Measurements from ENCODE around the gene SLC25A22.

SLC25A22 gene

GRCh38 chr11:770642-771616 is 27.2 kb downstream of the SLC25A22 start:
- no peaks in the 10 kb centered on the region for H3K27me3 Mint-ChIP-seq
- H3K9me3 Mint-ChIP-seq = no peaks in the 10 kb centered on the region
- H3K36me3 Mint-ChIP-seq = peaks cover 23% of the 10 kb centered on the region
- peaks cover 26% of the 10 kb centered on the region for H3K4me1 Mint-ChIP-seq
- ATAC-seq = no peak
- no peak overlapping the region for H3K27ac Mint-ChIP-seq
- no peak overlapping the region for H3K4me3 Mint-ChIP-seq

DNA sequence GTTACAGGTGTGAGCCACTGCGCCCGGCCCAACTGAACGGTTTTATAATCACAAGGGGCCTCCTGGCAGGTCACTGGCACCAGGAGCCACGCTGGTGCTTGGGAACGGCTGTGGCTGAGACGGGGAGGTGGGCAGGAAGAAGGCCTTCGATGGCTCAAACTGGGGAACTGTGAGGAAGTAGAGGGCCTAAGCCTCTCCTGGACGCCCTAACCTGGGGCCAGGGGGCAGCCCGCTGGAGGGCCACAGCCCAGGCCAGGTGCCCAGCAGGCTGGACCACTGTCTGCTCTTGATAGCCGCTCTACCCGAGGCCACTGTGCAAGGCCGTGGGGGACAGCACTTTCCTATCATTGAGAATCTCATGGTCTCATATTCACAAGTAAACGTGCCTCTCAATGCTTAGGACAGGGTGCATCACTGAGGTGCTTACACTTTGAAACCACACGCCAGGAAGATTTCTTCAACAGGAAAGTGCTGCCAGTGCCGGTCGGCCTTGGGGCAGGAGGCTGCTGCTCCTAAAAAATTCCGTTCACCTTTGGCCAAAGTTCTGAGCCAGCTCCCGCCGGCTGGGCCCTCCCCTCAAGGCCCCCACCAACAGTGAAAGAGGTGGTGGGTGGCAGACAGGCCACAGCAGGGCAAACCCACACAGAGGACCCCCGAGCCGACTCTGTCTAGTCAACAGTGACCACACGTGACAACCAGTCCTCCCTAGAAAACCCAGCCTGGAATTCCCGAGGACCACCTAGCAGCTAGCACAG is 28.0 kb downstream of the SLC25A22 start:
- H3K36me3 Mint-ChIP-seq = peaks cover 23% of the 10 kb centered on the region
- peaks cover 17% of the 10 kb centered on the region for H3K4me1 Mint-ChIP-seq
- H3K27me3 Mint-ChIP-seq = no peaks in the 10 kb centered on the region
- H3K27ac Mint-ChIP-seq = no peak overlapping the region
- no peak overlapping the region for H3K4me3 Mint-ChIP-seq
- no peaks in the 10 kb centered on the region for H3K9me3 Mint-ChIP-seq
- no peak for ATAC-seq

DNA sequence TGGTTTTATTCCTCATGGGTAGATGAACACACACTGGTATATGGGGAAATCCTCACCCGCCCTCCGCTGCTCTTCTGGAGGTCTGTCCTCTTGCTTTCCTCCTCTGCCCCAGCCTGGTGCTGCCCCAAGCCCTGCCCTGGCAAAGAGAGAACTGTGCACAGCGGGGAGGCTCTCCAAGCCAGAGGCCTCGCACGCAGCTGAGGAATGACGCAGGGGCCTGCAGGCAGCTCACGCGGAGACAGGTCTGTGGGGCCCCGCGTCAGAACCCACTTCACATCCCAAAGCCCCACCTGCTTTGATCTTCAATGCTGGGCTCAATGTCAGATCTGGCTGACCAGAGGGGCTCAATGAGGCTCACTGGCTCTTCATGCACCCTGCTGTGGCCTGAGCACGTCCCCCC is 30.8 kb downstream of the SLC25A22 start:
- peaks cover 27% of the 10 kb centered on the region for H3K36me3 Mint-ChIP-seq
- no peak overlapping the region for H3K27ac Mint-ChIP-seq
- H3K9me3 Mint-ChIP-seq = no peaks in the 10 kb centered on the region

GRCh38 chr11:766936-767210 is 31.2 kb downstream of the SLC25A22 start:
- no peaks in the 10 kb centered on the region for H3K27me3 Mint-ChIP-seq
- peaks cover 31% of the 10 kb centered on the region for H3K36me3 Mint-ChIP-seq
- ATAC-seq = no peak
- H3K4me3 Mint-ChIP-seq = no peak overlapping the region
- no peak overlapping the region for H3K27ac Mint-ChIP-seq
- no peaks in the 10 kb centered on the region for H3K9me3 Mint-ChIP-seq
- H3K4me1 Mint-ChIP-seq = no peaks in the 10 kb centered on the region

More for the DNA sequence above, 30.8 kb downstream of the SLC25A22 start:
- no peak for ATAC-seq
- H3K4me3 Mint-ChIP-seq = no peak overlapping the region
- H3K4me1 Mint-ChIP-seq = no peaks in the 10 kb centered on the region
- H3K27me3 Mint-ChIP-seq = no peaks in the 10 kb centered on the region

DNA sequence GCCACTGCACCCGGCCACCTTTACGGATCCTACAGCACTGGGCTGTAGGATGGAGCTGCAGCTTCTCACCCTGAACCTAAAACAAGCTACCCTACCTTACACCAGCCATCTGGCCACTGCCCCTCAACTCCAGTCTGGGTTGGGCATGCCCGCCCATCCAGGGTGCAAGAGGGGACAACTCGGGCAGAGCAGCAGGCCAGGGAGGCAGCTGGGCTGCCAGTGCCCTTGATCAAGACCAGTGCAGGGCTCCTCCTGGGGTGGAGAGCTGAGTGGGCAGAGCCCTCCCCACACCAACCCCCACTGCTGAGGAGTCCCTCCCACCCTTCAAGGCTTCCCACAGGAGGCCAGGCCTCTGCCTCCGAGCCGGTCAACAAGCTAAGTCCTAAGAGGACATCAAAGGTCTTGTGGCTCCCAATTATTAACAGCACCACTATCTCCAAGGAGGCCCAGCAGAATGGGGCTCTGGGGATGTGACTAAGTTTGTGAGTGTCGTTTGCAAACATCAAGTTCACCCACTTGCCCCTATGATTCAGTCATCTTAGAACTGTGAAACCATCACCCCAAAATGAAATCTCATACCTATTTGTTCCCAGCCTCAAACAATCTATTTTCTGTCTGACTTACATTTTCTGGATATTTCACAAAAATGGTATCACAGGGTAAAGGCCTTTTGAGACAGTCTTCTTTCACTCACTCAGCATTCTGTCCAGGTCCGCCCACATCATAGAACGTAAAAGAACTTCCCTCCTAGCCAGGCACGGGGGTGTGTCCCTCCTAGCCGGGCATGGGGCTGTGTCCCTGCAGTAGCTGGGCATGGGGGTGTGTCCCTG is 31.8 kb downstream of the SLC25A22 start:
- peaks cover 36% of the 10 kb centered on the region for H3K36me3 Mint-ChIP-seq
- H3K27me3 Mint-ChIP-seq = no peaks in the 10 kb centered on the region
- H3K9me3 Mint-ChIP-seq = no peaks in the 10 kb centered on the region
- no peaks in the 10 kb centered on the region for H3K4me1 Mint-ChIP-seq
- H3K27ac Mint-ChIP-seq = no peak overlapping the region
- ATAC-seq = no peak
- no peak overlapping the region for H3K4me3 Mint-ChIP-seq

DNA sequence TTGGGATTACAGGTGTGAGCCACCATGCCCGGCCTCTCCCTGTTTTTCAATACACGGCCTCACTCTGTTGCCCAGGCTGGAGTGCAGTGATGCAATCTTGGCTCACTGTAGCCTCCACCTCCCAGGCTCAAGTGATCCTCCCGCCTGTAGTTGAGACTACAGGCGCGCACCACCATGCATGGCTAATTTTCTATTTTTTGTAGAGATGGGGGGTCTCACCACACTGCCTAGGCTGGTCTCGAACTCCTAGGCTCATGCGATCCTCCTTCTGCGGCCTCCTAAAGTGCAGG is 32.3 kb downstream of the SLC25A22 start:
- Mint-ChIP-seq H3K4me1 (no peaks in the 10 kb centered on the region), H3K27me3 (no peaks in the 10 kb centered on the region), H3K27ac (no peak overlapping the region), H3K4me3 (no peak overlapping the region), H3K36me3 (peaks cover 33% of the 10 kb centered on the region), H3K9me3 (no peaks in the 10 kb centered on the region)
- no peak for ATAC-seq

DNA sequence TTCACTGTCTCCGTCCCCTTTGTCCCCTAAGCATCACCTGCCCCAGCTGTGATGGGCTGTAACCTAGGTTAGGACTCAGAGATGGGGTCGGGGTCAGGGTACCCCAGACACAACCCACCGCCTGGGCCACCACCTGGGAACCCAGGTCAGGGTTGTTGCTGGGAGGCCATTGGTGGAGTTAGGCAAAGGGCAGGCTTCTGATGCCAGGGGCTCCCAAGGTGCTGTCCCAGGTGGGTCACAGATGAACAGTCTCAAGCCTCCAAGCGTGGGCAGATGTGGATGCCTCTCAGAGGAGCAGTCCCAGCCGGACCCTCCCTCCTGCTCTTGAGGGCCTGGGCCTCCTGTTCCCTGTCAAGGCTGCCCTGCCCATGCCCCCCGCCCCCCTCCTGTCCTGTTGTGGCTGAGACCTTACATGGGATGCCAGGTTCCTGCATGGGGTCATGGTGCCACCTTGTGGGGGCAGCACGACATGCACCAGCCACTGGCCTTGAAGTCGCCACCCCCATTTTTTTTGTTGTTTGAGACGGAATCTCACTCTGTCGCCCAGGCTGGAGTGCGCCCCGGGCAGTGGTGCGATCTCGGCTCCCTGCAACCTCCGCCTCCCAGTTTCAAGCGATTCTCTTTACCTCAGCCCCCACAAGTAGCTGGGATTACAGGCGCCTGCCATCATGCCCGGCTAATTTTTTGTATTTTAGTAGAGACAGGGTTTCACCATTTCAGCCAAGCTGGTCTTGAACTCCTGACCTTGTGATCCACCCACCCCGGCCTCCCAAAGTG is 32.9 kb downstream of the SLC25A22 start:
- H3K4me3 Mint-ChIP-seq = no peak overlapping the region
- H3K27ac Mint-ChIP-seq = no peak overlapping the region
- H3K36me3 Mint-ChIP-seq = peaks cover 30% of the 10 kb centered on the region
- no peaks in the 10 kb centered on the region for H3K27me3 Mint-ChIP-seq
- peak; percentile 80 for ATAC-seq
- H3K4me1 Mint-ChIP-seq = no peaks in the 10 kb centered on the region
- no peaks in the 10 kb centered on the region for H3K9me3 Mint-ChIP-seq

DNA sequence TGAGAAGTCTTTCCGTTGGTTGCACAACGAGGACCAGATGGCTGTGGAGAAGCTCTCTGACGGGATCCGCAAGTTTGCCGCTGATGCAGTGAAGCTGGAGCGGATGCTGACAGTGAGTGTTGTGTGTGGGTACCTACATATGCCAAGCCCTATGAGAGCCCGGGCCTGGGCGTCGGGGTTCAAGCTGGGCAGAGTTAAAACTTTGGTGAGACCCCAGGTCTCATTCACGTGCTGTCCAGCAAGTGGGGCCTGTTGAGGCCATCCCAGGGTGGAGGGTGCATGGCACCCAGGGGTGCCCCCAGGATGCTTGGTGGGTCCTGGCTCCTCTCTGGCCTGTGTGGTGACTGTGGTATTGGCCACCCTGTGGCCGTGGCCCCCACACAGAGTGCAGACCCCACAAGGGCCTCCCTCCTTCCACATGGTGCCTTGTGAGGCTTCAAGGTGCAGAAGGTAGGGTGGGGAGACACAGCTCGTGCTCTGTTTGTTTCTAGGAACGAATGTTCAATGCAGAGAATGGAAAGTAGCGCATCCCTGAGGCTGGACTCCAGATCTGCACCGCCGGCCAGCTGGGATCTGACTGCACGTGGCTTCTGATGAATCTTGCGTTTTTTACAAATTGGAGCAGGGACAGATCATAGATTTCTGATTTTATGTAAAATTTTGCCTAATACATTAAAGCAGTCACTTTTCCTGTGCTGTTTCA is 33.6 kb downstream of the SLC25A22 start:
- Mint-ChIP-seq H3K36me3 (peaks cover 28% of the 10 kb centered on the region), H3K27ac (no peak overlapping the region)
- no peak for ATAC-seq

DNA sequence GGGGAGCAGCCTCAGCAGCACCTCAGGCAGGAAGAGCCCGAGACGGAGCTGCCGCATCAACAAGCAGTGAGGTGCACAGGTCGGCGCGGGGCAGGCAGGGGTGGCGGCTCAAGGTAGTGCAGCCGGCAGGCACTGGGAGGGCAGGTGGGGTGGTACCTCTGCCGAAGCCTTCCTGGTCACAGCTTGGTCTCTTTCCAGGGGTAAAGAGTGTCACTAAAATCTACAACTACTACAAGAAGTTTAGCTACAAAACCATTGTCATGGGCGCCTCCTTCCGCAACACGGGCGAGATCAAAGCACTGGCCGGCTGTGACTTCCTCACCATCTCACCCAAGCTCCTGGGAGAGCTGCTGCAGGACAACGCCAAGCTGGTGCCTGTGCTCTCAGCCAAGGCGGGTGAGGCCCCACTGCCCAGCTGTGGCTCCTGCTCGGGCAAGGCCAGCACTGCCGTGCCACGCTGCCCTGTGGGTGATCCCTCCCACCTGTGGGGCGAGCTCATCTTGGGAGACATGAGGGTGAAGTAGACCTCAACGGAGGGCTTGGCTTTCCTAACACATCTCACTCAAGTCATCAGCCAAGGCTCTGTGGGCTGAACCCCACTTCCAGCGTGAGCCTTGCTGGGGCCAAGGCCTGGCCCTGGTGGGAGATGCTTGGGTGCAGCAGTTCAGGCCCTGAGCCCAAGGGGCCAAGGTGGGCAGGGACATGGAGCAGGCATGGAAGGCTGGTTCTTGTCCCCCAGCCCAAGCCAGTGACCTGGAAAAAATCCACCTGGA is 34.3 kb downstream of the SLC25A22 start:
- no peaks in the 10 kb centered on the region for H3K27me3 Mint-ChIP-seq
- no peak overlapping the region for H3K27ac Mint-ChIP-seq
- no peaks in the 10 kb centered on the region for H3K9me3 Mint-ChIP-seq
- H3K4me1 Mint-ChIP-seq = no peaks in the 10 kb centered on the region
- peak; percentile 3 for ATAC-seq
- no peak overlapping the region for H3K4me3 Mint-ChIP-seq
- H3K36me3 Mint-ChIP-seq = peaks cover 28% of the 10 kb centered on the region

More for the DNA sequence above, 33.6 kb downstream of the SLC25A22 start:
- Mint-ChIP-seq H3K4me3 (no peak overlapping the region), H3K27me3 (no peaks in the 10 kb centered on the region), H3K4me1 (no peaks in the 10 kb centered on the region), H3K9me3 (no peaks in the 10 kb centered on the region)

GRCh38 chr11:763073-763463 is 35.0 kb downstream of the SLC25A22 start:
- ATAC-seq = no peak
- peaks cover 31% of the 10 kb centered on the region for H3K36me3 Mint-ChIP-seq

DNA sequence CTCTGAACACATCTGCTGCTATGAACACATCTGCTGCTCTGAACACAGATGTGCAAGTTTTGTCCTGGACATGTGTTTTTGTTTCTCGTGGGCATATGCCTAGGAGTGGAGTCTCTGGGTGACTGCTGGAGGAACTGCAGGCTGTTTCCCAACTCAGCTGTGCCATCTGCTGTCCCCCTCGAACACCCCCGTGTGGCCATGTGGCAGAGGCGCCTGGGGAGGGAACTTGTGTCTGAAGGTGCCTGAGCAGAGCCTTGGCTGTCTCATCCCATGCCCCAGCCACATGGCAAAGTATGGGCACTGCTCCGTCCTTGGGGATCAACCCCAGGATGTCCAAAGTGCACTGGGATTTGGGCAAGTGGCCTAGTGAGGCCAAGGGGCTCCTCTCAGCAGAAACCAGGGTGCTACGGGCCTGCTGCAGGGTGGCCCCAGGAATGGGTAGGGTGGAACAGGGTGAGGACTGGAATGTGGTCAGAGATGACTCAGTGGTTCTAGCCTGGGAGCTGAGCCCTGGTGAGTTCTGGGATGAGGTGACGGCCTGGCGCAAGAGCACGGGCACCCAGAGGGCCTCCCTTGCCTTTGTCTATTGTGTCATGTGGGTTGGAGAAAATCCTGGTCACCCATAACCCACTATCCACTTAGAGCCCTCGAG is 35.5 kb downstream of the SLC25A22 start:
- no peak for ATAC-seq
- no peaks in the 10 kb centered on the region for H3K27me3 Mint-ChIP-seq
- H3K4me1 Mint-ChIP-seq = no peaks in the 10 kb centered on the region
- H3K36me3 Mint-ChIP-seq = peaks cover 36% of the 10 kb centered on the region
- H3K27ac Mint-ChIP-seq = no peak overlapping the region
- no peaks in the 10 kb centered on the region for H3K9me3 Mint-ChIP-seq
- no peak overlapping the region for H3K4me3 Mint-ChIP-seq

More at GRCh38 chr11:763073-763463, 35.0 kb downstream of the SLC25A22 start:
- no peak overlapping the region for H3K27ac Mint-ChIP-seq
- no peaks in the 10 kb centered on the region for H3K27me3 Mint-ChIP-seq
- no peak overlapping the region for H3K4me3 Mint-ChIP-seq
- no peaks in the 10 kb centered on the region for H3K4me1 Mint-ChIP-seq
- H3K9me3 Mint-ChIP-seq = no peaks in the 10 kb centered on the region

DNA sequence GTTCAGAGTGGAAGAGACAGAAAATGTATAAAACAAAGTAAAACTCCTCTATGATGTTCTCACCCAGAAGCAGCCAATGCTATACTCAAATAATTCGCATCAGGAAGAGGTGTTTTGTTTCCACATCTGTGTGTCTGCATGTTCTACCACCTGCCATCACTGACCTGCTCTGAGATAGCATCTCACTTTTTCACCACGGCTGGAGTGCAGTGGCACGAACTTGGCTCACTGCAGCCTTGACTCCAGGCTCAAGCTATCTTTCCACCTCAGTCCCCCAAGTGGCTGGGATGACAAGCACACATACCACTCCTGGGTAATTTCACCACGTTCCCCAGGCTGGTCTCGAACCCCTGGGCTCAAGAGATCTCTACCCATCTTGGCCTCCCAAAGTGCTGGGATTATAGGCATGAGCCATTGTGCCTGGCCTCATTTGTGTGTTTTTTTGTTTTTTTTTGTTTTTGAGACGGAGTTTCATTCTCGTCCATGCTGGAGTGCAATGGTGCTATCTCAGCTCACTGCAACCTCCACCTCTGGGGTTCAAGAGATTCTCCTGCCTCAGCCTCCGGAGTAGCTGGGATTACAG is 36.5 kb downstream of the SLC25A22 start:
- H3K4me1 Mint-ChIP-seq = no peaks in the 10 kb centered on the region
- peaks cover 45% of the 10 kb centered on the region for H3K36me3 Mint-ChIP-seq
- H3K27me3 Mint-ChIP-seq = no peaks in the 10 kb centered on the region
- H3K4me3 Mint-ChIP-seq = no peak overlapping the region
- no peak for ATAC-seq
- H3K27ac Mint-ChIP-seq = no peak overlapping the region
- H3K9me3 Mint-ChIP-seq = no peaks in the 10 kb centered on the region

GRCh38 chr11:760236-760635 is 37.8 kb downstream of the SLC25A22 start:
- Mint-ChIP-seq H3K36me3 (peaks cover 51% of the 10 kb centered on the region), H3K9me3 (no peaks in the 10 kb centered on the region), H3K27me3 (no peaks in the 10 kb centered on the region), H3K4me3 (no peak overlapping the region), H3K4me1 (no peaks in the 10 kb centered on the region), H3K27ac (no peak overlapping the region)
- no peak for ATAC-seq
